Measurements from ENCODE around the gene RFFL. TPM values are rescaled to one million over a fixed set of nuclear protein-coding genes. Genes with fewer than 3 reads are reported as not detected.

RFFL gene
- total RNA-seq, 1 experiment from 2014 or later: 40.3 TPM

- H3K4me3 ChIP-seq (replicated peaks in 1 of 2; ENCODE audit: low read depth in 1 of 2, low read length in 2 of 2): no peak overlapping the region
- POLR2A ChIA-PET: interaction anchor here (0.9 kb wide), 1 partner anchor 10 kb away, joined by 3 read pairs; the partner anchor contains the start of gene RFFL
- H3K27ac ChIP-seq (ENCODE audit: low read depth, low read length): no peak overlapping the region
- BruUV-seq (replicated peaks): no TSS peak
- CTCF ChIA-PET: no interaction called here
- H3K4me2 ChIP-seq (ENCODE audit: low read length): no peak overlapping the region
- no peak overlapping the region for H3K9ac ChIP-seq (ENCODE audit: low read length)
- H3K27me3 ChIP-seq (ENCODE audit: insufficient read depth, low read length): no peaks in the 10 kb centered on the region
- H3K36me3 ChIP-seq (ENCODE audit: control insufficient read depth in 1 of 2, insufficient read depth in 2 of 2, low read length in 2 of 2): no peaks in the 10 kb centered on the region
- no peaks in the 10 kb centered on the region for H3K9me2 ChIP-seq (ENCODE audit: insufficient read depth)
- H4K20me1 ChIP-seq (ENCODE audit: insufficient read depth): no peaks in the 10 kb centered on the region
- H2AFZ ChIP-seq (ENCODE audit: low read depth, low read length, poor library complexity, severe bottlenecking): no peak overlapping the region
- peaks cover 30% of the 10 kb centered on the region for H3K79me2 ChIP-seq (ENCODE audit: insufficient read depth, low read length)
- H3K9me3 ChIP-seq (ENCODE audit: control insufficient read depth in 1 of 2, insufficient read depth in 1 of 2, low read depth in 1 of 2, low read length in 2 of 2): no peaks in the 10 kb centered on the region
- intact Hi-C loops (cut with micrococcal nuclease): no loop called here
- peaks cover 14 to 15% of the 10 kb centered on the region in 2 experiments; a peak in 3 of 4 replicates for H3K4me1 ChIP-seq (ENCODE audit: control insufficient read depth in 1 of 2, insufficient read depth in 2 of 2, low read length in 2 of 2)
- RAD21 ChIA-PET (ENCODE audit: low non-redundant PET in 1 of 2, low total read pairs in 2 of 2, uncharacterized antibody in 2 of 2, unreplicated experiment in 2 of 2): interaction anchor here in 1 of 2 experiments (1.0 kb wide), 1 partner anchor 10 kb away, joined by 4 read pairs; no protein-coding TSS in a partner anchor
- no peak for ATAC-seq
- DNase-seq (ENCODE audit: low read depth, low spot score): no peak
- no peak for TF ChIP-seq SRF (IDR thresholded peaks at IDR 0.05; ENCODE audit: low read depth)
- TF ChIP-seq FOSL1 (IDR thresholded peaks at IDR 0.05; ENCODE audit: low read depth): no peak
- no peak for TF ChIP-seq EGR1 (IDR thresholded peaks at IDR 0.05; ENCODE audit: low read depth)
- no peak for TF ChIP-seq POLR2A (IDR thresholded peaks at IDR 0.05; ENCODE audit: borderline replicate concordance, extremely low read depth, insufficient read depth, insufficient read length)
- TF ChIP-seq ZFX (IDR thresholded peaks at IDR 0.05): no peak
- TF ChIP-seq ELF1 (IDR thresholded peaks at IDR 0.05; ENCODE audit: borderline replicate concordance, low read depth): no peak
- TF ChIP-seq, protein P1, sequence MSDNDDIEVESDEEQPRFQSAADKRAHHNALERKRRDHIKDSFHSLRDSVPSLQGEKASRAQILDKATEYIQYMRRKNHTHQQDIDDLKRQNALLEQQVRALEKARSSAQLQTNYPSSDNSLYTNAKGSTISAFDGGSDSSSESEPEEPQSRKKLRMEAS (IDR thresholded peaks at IDR 0.05): no peak
- no peak for TF ChIP-seq EZH2phosphoT487 (IDR thresholded peaks at IDR 0.05; ENCODE audit: borderline replicate concordance)
- TF ChIP-seq CEBPB (IDR thresholded peaks at IDR 0.05; ENCODE audit: low read depth): no peak
- no peak for TF ChIP-seq ZNF274 (IDR thresholded peaks at IDR 0.05; ENCODE audit: low read depth, low read length)
- no peak for TF ChIP-seq CBX3 (IDR thresholded peaks at IDR 0.05; ENCODE audit: low read depth)
- TF ChIP-seq, protein P2, sequence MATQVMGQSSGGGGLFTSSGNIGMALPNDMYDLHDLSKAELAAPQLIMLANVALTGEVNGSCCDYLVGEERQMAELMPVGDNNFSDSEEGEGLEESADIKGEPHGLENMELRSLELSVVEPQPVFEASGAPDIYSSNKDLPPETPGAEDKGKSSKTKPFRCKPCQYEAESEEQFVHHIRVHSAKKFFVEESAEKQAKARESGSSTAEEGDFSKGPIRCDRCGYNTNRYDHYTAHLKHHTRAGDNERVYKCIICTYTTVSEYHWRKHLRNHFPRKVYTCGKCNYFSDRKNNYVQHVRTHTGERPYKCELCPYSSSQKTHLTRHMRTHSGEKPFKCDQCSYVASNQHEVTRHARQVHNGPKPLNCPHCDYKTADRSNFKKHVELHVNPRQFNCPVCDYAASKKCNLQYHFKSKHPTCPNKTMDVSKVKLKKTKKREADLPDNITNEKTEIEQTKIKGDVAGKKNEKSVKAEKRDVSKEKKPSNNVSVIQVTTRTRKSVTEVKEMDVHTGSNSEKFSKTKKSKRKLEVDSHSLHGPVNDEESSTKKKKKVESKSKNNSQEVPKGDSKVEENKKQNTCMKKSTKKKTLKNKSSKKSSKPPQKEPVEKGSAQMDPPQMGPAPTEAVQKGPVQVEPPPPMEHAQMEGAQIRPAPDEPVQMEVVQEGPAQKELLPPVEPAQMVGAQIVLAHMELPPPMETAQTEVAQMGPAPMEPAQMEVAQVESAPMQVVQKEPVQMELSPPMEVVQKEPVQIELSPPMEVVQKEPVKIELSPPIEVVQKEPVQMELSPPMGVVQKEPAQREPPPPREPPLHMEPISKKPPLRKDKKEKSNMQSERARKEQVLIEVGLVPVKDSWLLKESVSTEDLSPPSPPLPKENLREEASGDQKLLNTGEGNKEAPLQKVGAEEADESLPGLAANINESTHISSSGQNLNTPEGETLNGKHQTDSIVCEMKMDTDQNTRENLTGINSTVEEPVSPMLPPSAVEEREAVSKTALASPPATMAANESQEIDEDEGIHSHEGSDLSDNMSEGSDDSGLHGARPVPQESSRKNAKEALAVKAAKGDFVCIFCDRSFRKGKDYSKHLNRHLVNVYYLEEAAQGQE (IDR thresholded peaks at IDR 0.05; ENCODE audit: low read depth): no peak
- TF ChIP-seq JUND (IDR thresholded peaks at IDR 0.05): no peak
- TF ChIP-seq, protein P3, sequence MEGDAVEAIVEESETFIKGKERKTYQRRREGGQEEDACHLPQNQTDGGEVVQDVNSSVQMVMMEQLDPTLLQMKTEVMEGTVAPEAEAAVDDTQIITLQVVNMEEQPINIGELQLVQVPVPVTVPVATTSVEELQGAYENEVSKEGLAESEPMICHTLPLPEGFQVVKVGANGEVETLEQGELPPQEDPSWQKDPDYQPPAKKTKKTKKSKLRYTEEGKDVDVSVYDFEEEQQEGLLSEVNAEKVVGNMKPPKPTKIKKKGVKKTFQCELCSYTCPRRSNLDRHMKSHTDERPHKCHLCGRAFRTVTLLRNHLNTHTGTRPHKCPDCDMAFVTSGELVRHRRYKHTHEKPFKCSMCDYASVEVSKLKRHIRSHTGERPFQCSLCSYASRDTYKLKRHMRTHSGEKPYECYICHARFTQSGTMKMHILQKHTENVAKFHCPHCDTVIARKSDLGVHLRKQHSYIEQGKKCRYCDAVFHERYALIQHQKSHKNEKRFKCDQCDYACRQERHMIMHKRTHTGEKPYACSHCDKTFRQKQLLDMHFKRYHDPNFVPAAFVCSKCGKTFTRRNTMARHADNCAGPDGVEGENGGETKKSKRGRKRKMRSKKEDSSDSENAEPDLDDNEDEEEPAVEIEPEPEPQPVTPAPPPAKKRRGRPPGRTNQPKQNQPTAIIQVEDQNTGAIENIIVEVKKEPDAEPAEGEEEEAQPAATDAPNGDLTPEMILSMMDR (IDR thresholded peaks at IDR 0.05 in 2 of 3, conservative IDR thresholded peaks at IDR 0.05 in 1 of 3; ENCODE audit: borderline replicate concordance in 1 of 3, insufficient read depth in 1 of 3, low read depth in 2 of 3, low read length in 2 of 3): no peak
Measured at GRCh38 chr17:35053204-35053603, 10.3 kb downstream of the RFFL start.

Measured in HCT116 (cell line).